Left ventricle myocardium inferior (tissue), 1 donor: Measurements from ENCODE around the gene TSPAN4. TPM values are rescaled to one million over a fixed set of nuclear protein-coding genes. Genes with fewer than 3 reads are reported as not detected.

Source experiments
- DNase-seq: peaks from one replicate; pipeline ENCODE4 v3.0.0-alpha.2; 2020
- H3K27ac ChIP-seq: fragments of 200-600 bp; replicated peaks from 2 replicates; pipeline ENCODE4 v1.8.0; 2021
- H3K27me3 ChIP-seq: fragments of 200-600 bp; 2 replicates; pipeline ENCODE4 v1.8.0; 2021; ENCODE audit warnings: low read depth
- H3K36me3 ChIP-seq: fragments of 200-600 bp; 2 replicates; pipeline ENCODE4 v1.8.0; 2021
- H3K4me1 ChIP-seq: fragments of 200-600 bp; 2 replicates; pipeline ENCODE4 v1.8.0; 2021
- H3K4me3 ChIP-seq: fragments of 200-600 bp; 2 replicates; pipeline ENCODE4 v1.8.0; 2021; ENCODE audit warnings: mild to moderate bottlenecking, moderate library complexity
- H3K9me3 ChIP-seq: fragments of 200-600 bp; replicated peaks from 2 replicates; pipeline ENCODE4 v1.8.0; 2021
- intact Hi-C: fragments of 100-400 bp; cut with micrococcal nuclease; formaldehyde crosslinking; loops from one replicate; pipeline ENCODE4 v1.11.0; 2022
- total RNA-seq: library from RNA; stranded (reverse); fragmentation: NEBNext Ultra II Directional; extraction: Animal tissue kit (Norgen Biotek cat#: 25700); gene quantifications from one replicate; pipeline ENCODE4 v1.2.1, GENCODE V29; 2021
- TF ChIP-seq, protein P1 (sequence below): fragments of 200-600 bp; IDR thresholded peaks from 2 replicates; pipeline ENCODE4 v1.8.0; 2021; ENCODE audit warnings: antibody characterized with exemption, mild to moderate bottlenecking, borderline replicate concordance
- donor health status: DM: no; HTN: yes; CAD: no; lungs with severe emphysema.

TSPAN4 gene
- total RNA-seq, 1 donor from 2014 or later = 33.0 TPM

DNA sequence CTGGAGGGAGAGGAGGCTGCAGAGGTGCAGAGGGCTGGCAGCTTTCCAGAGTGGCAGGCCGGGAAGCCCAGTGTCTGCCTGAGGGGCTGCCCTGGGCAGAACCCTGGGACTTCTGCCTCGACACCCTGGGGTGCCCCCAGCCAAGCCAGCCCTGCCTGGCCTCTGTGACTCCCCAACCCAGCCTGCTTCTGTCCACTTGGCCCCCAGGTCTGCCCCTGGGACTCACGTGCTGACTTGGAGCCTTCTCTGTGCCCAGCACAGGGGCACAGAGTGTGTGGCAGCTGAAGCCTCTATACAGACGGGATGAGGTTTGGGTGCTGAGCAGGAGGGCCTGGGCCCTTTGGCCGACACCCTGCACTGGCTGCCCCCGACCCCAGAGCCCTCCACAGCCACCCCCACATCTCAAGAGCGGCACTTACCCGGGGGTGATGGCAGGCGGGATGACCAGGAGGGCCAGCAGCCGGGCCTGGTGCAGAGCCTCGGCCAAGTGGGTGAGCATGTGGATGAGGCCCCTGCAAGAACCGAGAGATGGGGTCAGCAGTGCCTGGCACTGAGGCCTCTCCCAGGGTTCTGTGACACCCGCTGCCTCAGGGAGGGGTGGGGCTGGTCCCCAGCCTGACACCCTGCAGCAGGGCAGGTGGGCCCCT is 50.5 kb downstream of the TSPAN4 start:
- Histone ChIP-seq H3K27ac (no peak overlapping the region), H3K36me3 (no peaks in the 10 kb centered on the region), H3K27me3 (no peaks in the 10 kb centered on the region), H3K4me3 (no peak overlapping the region), H3K9me3 (no peaks in the 10 kb centered on the region), H3K4me1 (no peaks in the 10 kb centered on the region)
- TF ChIP-seq, protein P1, sequence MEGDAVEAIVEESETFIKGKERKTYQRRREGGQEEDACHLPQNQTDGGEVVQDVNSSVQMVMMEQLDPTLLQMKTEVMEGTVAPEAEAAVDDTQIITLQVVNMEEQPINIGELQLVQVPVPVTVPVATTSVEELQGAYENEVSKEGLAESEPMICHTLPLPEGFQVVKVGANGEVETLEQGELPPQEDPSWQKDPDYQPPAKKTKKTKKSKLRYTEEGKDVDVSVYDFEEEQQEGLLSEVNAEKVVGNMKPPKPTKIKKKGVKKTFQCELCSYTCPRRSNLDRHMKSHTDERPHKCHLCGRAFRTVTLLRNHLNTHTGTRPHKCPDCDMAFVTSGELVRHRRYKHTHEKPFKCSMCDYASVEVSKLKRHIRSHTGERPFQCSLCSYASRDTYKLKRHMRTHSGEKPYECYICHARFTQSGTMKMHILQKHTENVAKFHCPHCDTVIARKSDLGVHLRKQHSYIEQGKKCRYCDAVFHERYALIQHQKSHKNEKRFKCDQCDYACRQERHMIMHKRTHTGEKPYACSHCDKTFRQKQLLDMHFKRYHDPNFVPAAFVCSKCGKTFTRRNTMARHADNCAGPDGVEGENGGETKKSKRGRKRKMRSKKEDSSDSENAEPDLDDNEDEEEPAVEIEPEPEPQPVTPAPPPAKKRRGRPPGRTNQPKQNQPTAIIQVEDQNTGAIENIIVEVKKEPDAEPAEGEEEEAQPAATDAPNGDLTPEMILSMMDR = no peak
- no peak for DNase-seq
- intact Hi-C loops = no loop called here

GRCh38 chr11:894575-895201 is 52.0 kb downstream of the TSPAN4 start:
- Histone ChIP-seq H3K27ac (no peak overlapping the region), H3K27me3 (no peaks in the 10 kb centered on the region), H3K4me1 (no peaks in the 10 kb centered on the region), H3K4me3 (no peak overlapping the region), H3K9me3 (no peaks in the 10 kb centered on the region), H3K36me3 (peaks cover 12% of the 10 kb centered on the region)
- no peak for DNase-seq
- intact Hi-C loops = no loop called here
- TF ChIP-seq, protein P1 = no peak

DNA sequence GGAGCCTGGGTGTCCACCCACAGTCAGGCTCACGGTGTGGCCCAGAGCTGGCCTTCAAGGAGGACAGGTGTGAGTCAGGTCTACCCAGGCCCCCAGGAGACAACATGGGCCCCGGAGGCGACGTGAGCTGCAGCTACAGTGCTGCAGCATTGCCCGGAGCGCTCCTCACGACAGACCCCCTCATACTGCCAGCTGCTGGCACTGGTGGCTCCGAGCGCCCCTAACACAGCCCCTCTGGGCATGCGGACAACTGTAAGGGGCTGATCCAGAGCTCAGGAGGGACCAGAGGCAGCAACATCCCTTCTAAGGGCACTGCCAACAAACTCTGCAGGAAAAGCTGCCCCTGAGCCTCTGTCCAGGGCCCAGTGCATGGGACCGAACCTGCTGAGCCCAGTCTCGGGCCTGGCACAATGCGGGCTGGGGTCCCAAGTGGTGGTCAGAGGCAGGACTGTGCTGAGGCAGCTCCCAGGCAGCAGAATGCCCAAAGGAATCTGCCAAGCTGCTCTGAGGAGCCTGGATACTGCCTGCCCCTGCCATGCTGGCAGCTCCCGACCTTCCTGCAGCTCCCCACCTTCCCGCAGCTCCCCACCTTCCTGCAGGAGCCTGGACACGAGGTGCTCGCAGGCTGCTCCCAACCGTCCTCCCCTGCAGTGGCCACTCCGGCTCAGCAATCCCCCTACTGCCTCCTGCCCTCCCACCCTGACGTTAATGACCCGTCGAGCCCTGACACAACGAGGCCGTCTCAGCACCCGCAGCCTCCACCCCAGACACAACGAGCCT is 52.9 kb downstream of the TSPAN4 start:
- Histone ChIP-seq H3K27me3 (no peaks in the 10 kb centered on the region), H3K9me3 (no peaks in the 10 kb centered on the region), H3K36me3 (peaks cover 21% of the 10 kb centered on the region), H3K4me3 (no peak overlapping the region), H3K4me1 (no peaks in the 10 kb centered on the region), H3K27ac (no peak overlapping the region)
- TF ChIP-seq, protein P1 = no peak
- intact Hi-C loops = no loop called here
- no peak for DNase-seq

DNA sequence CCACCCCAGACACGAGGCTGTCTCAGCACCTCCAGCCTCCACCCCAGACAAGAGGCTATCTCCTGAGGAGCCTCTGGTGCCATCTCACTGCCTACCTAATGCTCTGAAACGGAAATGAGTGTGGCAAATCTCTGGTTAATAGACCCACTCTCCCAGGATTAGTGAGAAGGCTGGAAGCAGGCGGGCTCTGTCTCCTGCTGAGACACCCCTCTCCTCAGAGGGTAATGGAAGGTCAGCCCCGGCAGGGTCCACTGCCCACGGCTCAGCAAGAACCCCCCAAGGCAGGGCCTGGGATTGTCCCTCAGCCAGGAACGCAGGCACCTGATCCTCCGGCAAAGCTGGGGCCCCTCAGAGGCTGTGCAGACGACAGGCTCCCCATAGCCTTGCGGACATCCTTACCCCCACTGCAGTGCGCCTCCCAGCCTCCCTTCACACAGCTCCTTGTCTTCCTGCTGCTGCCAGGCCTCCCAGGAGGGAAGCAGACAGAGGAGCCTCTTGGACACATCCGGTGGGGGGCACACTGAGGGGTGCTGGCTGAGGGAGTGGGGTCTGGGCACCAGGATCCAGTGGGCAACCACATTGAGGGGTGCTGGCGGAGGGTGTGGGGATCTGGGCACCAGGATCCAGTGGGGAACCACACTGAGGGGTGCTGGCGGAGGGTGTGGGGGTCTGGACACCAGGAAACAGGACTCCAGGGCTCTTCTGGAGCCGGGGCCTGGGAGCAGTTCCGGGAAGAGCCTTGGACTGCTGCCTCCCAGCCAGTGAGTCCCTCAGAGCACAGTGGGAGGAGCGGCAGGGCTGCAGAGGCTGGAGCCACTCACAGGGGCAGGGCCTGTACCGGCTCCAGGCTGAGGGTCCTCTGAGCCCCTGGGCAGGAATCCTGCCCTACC is 54.8 kb downstream of the TSPAN4 start:
- Histone ChIP-seq H3K4me1 (no peaks in the 10 kb centered on the region), H3K4me3 (no peak overlapping the region), H3K36me3 (peaks cover 40% of the 10 kb centered on the region), H3K9me3 (no peaks in the 10 kb centered on the region), H3K27me3 (no peaks in the 10 kb centered on the region), H3K27ac (no peak overlapping the region)
- intact Hi-C loops = no loop called here
- DNase-seq = no peak
- TF ChIP-seq, protein P1 = no peak

GRCh38 chr11:898143-898511 is 55.5 kb downstream of the TSPAN4 start:
- Histone ChIP-seq H3K4me3 (no peak overlapping the region), H3K27me3 (no peaks in the 10 kb centered on the region), H3K9me3 (no peaks in the 10 kb centered on the region), H3K36me3 (peaks cover 47% of the 10 kb centered on the region), H3K4me1 (no peaks in the 10 kb centered on the region), H3K27ac (no peak overlapping the region)
- TF ChIP-seq, protein P1 = peak; percentile 18
- DNase-seq = no peak
- intact Hi-C loops = no loop called here
